SK-N-MC (cell line): ENCODE results near the gene RAB30.

ENCODE experiments used
- DNase-seq: peaks from one replicate; pipeline ENCODE4 v3.0.0-alpha.2; 2011; ENCODE audit warnings: low read depth, low spot score
- H3K27ac ChIP-seq: fragments of 200-600 bp; sonication (generic); 2 replicates; pipeline ENCODE4 v1.5.1; 2016; ENCODE audit warnings: mixed run types
- H3K36me3 ChIP-seq: fragments of 200-600 bp; sonication (generic); 2 replicates; pipeline ENCODE4 v1.6.1; 2017; ENCODE audit warnings: antibody characterized with exemption, low read length, mixed read lengths; ENCODE audit not compliant: insufficient read depth
- H3K4me3 ChIP-seq: fragments of 200-600 bp; sonication (generic); 2 replicates; pipeline ENCODE4 v1.5.1; 2016
- H3K9ac ChIP-seq: fragments of 200-600 bp; sonication (generic); 2 replicates; pipeline ENCODE4 v1.8.0; 2017; ENCODE audit warnings: mixed run types, mixed read lengths; ENCODE audit not compliant: insufficient read length
- H3K9me3 ChIP-seq: fragments of 200-600 bp; sonication (generic); 2 replicates; pipeline ENCODE4 v1.6.1; 2017; ENCODE audit warnings: low read depth, mild to moderate bottlenecking, antibody characterized with exemption, low read length, moderate library complexity, mixed read lengths
- EZH2 ChIP-seq: fragments of 200-600 bp; sonication (generic); IDR thresholded peaks from one replicate; pipeline ENCODE4 v1.6.1; 2017; ENCODE audit warnings: antibody characterized with exemption
- FOXP2 ChIP-seq: optimal IDR thresholded peaks from 2 replicates; pipeline ENCODE3; 2011; ENCODE audit warnings: mild to moderate bottlenecking, moderate library complexity; ENCODE audit not compliant: insufficient read depth; ENCODE audit errors: extremely low read length, control extremely low read depth
- POLR2AphosphoS5 ChIP-seq: IDR thresholded peaks from 2 replicates; pipeline ENCODE4 v1.6.1; 2012; ENCODE audit warnings: mild to moderate bottlenecking, low read depth, low read length, borderline replicate concordance

Gene RAB30

GRCh38 chr11:83037877-83038276 lies 33.8 kb downstream of the RAB30 start:
- no peak overlapping the region for H3K27ac ChIP-seq
- H3K4me3 ChIP-seq, result no peak overlapping the region
- no peak overlapping the region for H3K9ac ChIP-seq
- H3K9me3 ChIP-seq, result no peaks in the 10 kb centered on the region
- DNase-seq, result no peak
- no peaks in the 10 kb centered on the region for H3K36me3 ChIP-seq
- TF ChIP-seq EZH2 (no peak), FOXP2 (no peak), POLR2AphosphoS5 (no peak)

- no peak overlapping the region for H3K4me3 ChIP-seq
- H3K9ac ChIP-seq, result no peak overlapping the region
- DNase-seq, result no peak
- H3K9me3 ChIP-seq, result no peaks in the 10 kb centered on the region
- H3K36me3 ChIP-seq, result no peaks in the 10 kb centered on the region
- no peak for TF ChIP-seq EZH2
- TF ChIP-seq POLR2AphosphoS5, result no peak
- TF ChIP-seq FOXP2, result no peak
- no peak overlapping the region for H3K27ac ChIP-seq
Observed at GRCh38 chr11:83036701-83037100, 35.0 kb downstream of the RAB30 start.

DNA sequence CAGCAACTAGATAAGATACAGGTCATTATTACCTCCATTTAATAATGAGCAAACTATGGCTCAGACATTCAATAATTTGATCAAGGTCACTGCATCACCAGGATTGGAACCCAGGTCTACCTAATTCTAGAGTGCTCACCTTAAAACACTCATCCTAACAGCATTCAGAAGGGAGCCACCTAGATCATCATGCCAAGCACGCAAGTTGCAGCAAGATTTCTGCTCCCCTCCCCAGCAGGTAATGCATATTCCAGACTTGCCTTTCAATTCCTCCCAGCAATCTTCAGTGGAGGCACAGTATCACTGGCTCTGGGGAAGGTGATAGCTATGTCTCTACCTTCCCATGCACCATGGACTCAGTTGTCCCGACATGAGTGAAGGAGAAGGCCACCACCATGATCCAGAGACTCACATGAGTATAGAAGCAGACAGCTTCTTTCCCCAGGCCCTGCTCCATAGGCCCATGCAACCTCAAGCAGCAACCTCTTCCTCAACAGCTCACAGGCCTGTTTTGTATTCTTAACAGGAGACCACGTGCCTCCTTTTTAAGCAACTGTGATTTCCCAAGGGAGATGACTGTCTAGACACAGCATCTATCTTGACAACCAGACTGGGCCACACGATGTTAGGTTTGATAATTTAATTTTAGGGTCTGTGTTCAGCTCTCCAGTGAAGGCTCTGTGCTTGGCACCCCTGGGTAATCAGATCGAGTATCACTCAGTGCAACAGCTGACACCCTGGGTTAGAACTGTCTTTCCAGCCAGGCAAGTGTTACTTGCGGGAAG lies 36.4 kb downstream of the RAB30 start:
- no peaks in the 10 kb centered on the region for H3K9me3 ChIP-seq
- TF ChIP-seq EZH2 (no peak), FOXP2 (no peak), POLR2AphosphoS5 (no peak)
- H3K9ac ChIP-seq, result no peak overlapping the region
- peak overlapping the region; percentile 14; the same call in 1 of the 2 replicates for H3K27ac ChIP-seq
- DNase-seq, result peak; percentile 42
- H3K4me3 ChIP-seq, result no peak overlapping the region
- no peaks in the 10 kb centered on the region for H3K36me3 ChIP-seq

GRCh38 chr11:83034673-83035014 lies 37.1 kb downstream of the RAB30 start:
- no peak for DNase-seq
- Histone ChIP-seq H3K9me3 (no peaks in the 10 kb centered on the region), H3K4me3 (peak overlapping the region; percentile 59), H3K36me3 (no peaks in the 10 kb centered on the region), H3K27ac (peak overlapping the region; percentile 70; the same call in 1 of the 2 replicates), H3K9ac (no peak overlapping the region)
- TF ChIP-seq POLR2AphosphoS5 (no peak), EZH2 (no peak), FOXP2 (no peak)

DNA sequence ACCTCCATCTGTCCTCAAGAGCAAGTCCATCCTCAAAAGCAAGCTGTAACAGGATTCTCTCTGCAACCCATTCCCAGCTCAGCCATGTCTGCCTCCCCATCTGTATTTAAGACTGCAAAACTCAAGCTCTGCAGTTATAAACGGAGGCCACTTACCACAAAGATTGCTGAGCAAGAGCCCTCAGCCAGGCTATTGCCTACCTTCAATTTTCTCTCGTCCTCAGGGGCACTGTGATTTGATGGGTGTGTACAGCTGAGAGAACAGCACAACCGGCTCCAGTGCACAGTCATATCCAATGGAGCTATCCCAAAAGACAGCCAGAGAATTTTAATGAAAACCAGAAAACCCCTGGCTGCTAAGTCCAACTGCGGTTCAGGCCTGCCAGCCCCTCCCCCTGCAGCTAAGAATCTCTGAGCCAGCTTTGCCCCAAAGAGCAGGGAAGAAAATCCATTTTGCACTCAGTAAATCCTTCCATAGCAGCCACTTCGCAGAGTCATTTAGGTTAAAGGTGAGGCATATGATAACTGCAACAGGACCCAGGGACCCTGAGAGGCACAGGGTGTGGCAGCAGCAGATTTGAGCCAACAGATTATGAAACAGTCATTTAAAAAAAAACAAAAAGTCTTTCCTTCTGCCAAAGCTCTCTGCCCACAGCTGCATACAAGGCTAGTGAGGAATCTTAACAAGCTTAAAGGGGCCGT lies 37.6 kb downstream of the RAB30 start:
- no peaks in the 10 kb centered on the region for H3K36me3 ChIP-seq
- H3K9ac ChIP-seq, result peak overlapping the region; percentile 12
- TF ChIP-seq POLR2AphosphoS5 (no peak), EZH2 (no peak), FOXP2 (no peak)
- peak overlapping the region; percentile 59 for H3K4me3 ChIP-seq
- no peaks in the 10 kb centered on the region for H3K9me3 ChIP-seq
- peak overlapping the region; percentile 70 for H3K27ac ChIP-seq
- DNase-seq, result no peak

DNA sequence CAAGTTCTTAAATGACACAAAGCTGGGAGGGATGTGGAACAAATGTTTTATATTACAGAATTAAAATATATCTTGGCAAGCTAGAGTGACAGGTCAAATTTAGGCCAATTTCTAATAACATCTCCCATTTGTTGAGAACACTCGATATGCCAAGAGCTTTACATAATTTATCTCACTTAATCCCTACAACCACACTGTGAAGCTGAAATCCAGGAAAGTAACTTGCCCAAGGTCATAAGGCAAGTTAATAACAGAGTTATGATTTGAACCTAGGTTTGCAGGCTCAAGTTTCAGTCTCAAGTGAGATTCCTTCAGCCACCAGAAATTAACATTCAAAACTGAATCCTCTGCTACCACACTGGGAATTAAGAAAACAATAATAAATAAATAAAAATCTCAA lies 38.3 kb downstream of the RAB30 start:
- Histone ChIP-seq H3K27ac (peak overlapping the region; percentile 70), H3K36me3 (no peaks in the 10 kb centered on the region), H3K9ac (peak overlapping the region; percentile 12), H3K9me3 (no peaks in the 10 kb centered on the region), H3K4me3 (peak overlapping the region; percentile 59)
- TF ChIP-seq FOXP2 (no peak), POLR2AphosphoS5 (no peak), EZH2 (no peak)
- no peak for DNase-seq

DNA sequence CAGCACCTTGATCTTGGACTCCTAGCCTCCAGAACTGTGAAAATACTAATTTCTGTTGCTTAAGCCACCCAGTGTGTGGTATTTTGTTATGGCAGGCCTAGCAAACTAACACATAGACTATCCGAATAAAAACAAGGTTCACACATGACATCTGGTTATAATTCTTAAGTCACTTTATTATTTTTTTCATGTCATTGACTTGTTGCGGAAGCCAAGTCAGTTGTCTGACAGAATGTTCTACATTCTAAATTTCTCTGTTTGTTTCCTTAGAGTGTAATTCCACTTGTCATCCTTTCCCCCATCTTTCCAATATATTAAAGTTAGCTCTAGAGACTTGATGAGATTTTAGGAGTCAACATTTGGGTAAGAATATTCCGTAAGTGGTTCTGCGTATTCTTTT lies 40.6 kb downstream of the RAB30 start:
- H3K27ac ChIP-seq, result no peak overlapping the region
- H3K4me3 ChIP-seq, result no peak overlapping the region
- DNase-seq, result no peak
- H3K9me3 ChIP-seq, result no peaks in the 10 kb centered on the region
- H3K9ac ChIP-seq, result no peak overlapping the region
- TF ChIP-seq POLR2AphosphoS5 (no peak), EZH2 (no peak), FOXP2 (no peak)
- no peaks in the 10 kb centered on the region for H3K36me3 ChIP-seq

- Histone ChIP-seq H3K4me3 (no peak overlapping the region), H3K27ac (no peak overlapping the region), H3K9ac (no peak overlapping the region), H3K9me3 (no peaks in the 10 kb centered on the region), H3K36me3 (no peaks in the 10 kb centered on the region)
- no peak for DNase-seq
- no peak for TF ChIP-seq EZH2
- TF ChIP-seq FOXP2, result no peak
- TF ChIP-seq POLR2AphosphoS5, result no peak
Observed at GRCh38 chr11:83027794-83028193, 43.9 kb downstream of the RAB30 start.

DNA sequence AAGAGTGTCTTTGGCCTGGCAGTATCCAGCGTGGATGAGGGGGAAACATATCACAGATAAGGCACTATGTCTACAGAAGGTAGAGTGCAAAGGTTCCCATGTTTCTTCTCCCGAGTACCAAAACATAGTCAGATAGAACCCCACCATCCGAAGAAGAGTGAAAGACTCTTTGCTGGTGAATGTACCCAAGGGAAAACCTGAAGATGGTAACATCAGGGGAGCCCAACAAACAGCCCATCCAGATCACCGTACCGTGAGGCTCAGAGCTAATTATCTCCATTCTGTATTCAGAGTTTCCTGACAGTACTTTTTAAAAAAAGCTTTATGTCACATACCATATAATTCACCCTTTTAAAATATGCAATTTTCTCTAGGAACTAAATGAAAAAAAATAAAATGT lies 44.4 kb downstream of the RAB30 start:
- Histone ChIP-seq H3K27ac (no peak overlapping the region), H3K9ac (no peak overlapping the region), H3K36me3 (no peaks in the 10 kb centered on the region), H3K9me3 (no peaks in the 10 kb centered on the region), H3K4me3 (no peak overlapping the region)
- DNase-seq, result no peak
- TF ChIP-seq POLR2AphosphoS5 (no peak), FOXP2 (no peak), EZH2 (no peak)

GRCh38 chr11:83026229-83026628 lies 45.5 kb downstream of the RAB30 start:
- Histone ChIP-seq H3K4me3 (no peak overlapping the region), H3K36me3 (no peaks in the 10 kb centered on the region), H3K9ac (no peak overlapping the region), H3K27ac (no peak overlapping the region), H3K9me3 (no peaks in the 10 kb centered on the region)
- no peak for DNase-seq
- TF ChIP-seq EZH2 (no peak), POLR2AphosphoS5 (no peak), FOXP2 (no peak)
